Measurements from ENCODE around the gene C17orf100. TPM values are rescaled to one million over a fixed set of nuclear protein-coding genes. Genes with fewer than 3 reads are reported as not detected.

C17orf100 gene
- polyA plus RNA-seq, 4 donors, result 2.6 to 7.8 (median 4.5) TPM

DNA sequence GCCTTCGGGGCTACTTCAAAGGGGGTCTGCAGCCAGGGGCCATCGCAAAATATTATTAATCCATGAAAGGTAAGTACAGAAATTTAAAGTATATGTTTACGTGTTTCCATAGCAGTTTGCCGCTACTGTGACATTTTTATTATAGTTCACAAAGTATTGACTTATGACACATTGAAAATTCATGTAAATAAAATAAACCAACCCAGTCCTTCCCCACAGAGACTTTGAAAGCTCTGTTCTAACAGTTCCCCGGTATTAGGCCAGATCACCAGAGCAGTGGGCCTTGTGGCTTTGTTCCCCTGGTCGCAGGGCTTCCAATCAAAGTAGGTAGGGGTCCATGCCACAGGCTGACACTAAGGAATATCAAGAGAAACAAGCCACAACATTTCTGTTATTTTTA lies 24.9 kb upstream of the C17orf100 start:
- peaks cover 0 to 20% (median 6%) of the 10 kb centered on the region in 3 donors for H3K36me3 ChIP-seq (ENCODE audit: control insufficient read depth in 3 of 3, insufficient read depth in 2 of 3, low read depth in 1 of 3, low read length in 3 of 3)
- no peaks in the 10 kb centered on the region for H3K27me3 ChIP-seq (ENCODE audit: control insufficient read depth in 3 of 3, insufficient read depth in 3 of 3, low read length in 3 of 3)
- no peaks in the 10 kb centered on the region for H3K4me1 ChIP-seq (ENCODE audit: control insufficient read depth in 3 of 3, insufficient read depth in 2 of 3, low read depth in 1 of 3, low read length in 2 of 3)
- WGBS, 3 donors, result 91 to 95% (median 91%) methylated on average over 6 of the region's 6 CpGs
- DNase-seq, result no peak
- no peak overlapping the region for H3K4me3 ChIP-seq (ENCODE audit: low read depth in 1 of 3, low read length in 3 of 3)
- FAIRE-seq, result no peak
- no peaks in the 10 kb centered on the region for H3K9me3 ChIP-seq (ENCODE audit: control insufficient read depth in 2 of 2, insufficient read depth in 1 of 2, low read depth in 1 of 2, low read length in 1 of 2)
- H3K27ac ChIP-seq (ENCODE audit: low read depth in 1 of 3, low read length in 2 of 3), result no peak overlapping the region

DNA sequence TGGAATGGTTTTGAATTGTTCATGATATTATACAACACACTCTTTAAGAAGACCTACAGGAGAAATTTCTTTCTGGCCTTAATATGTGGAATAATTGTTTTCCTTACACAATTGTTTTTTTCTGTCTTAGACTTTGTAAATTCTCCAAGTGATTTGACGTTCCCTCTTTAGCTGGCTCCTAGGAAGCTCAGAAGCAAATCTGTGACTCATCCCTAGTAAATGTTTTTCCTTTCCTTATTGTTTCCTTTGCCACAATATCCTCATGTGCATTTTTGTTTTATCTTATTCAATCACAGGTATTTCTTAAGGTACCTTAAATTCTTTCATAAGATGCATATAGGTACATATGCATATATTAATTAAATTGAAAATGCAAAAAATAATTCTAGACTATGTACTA lies 24.5 kb upstream of the C17orf100 start:
- H3K27me3 ChIP-seq (ENCODE audit: control insufficient read depth in 3 of 3, insufficient read depth in 3 of 3, low read length in 3 of 3), result no peaks in the 10 kb centered on the region
- peaks cover 0 to 24% (median 6%) of the 10 kb centered on the region in 3 donors for H3K36me3 ChIP-seq (ENCODE audit: control insufficient read depth in 3 of 3, insufficient read depth in 2 of 3, low read depth in 1 of 3, low read length in 3 of 3)
- 66 to 93% (median 78%) methylated on average over 1 of the region's 1 CpG for WGBS, 3 donors

DNA sequence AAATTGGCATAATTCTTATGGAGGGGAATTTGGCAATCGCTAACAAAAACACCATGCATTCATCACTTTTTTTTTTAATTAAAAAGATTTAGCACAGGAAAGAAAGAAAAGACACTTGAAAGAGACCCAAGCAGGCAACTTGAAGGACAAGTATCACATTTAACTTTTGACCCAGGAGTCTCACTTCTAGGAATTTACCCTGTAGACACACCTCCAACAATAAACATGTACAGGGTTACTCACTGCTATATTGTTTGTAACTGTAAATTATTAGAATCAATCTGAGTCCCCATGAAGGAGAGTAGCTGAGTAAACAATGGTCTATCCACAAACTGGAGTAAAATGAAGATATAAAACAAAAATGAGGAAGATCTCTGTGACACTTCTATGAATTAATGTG lies 21.2 kb upstream of the C17orf100 start:
- Histone ChIP-seq H3K4me1 (ENCODE audit: control insufficient read depth in 3 of 3, insufficient read depth in 2 of 3, low read depth in 1 of 3, low read length in 2 of 3) (no peaks in the 10 kb centered on the region), H3K4me3 (ENCODE audit: low read depth in 1 of 3, low read length in 3 of 3) (no peak overlapping the region), H3K36me3 (ENCODE audit: control insufficient read depth in 3 of 3, insufficient read depth in 2 of 3, low read depth in 1 of 3, low read length in 3 of 3) (peaks cover 2 to 20% (median 8%) of the 10 kb centered on the region in 3 donors), H3K9me3 (ENCODE audit: control insufficient read depth in 2 of 2, insufficient read depth in 1 of 2, low read depth in 1 of 2, low read length in 1 of 2) (no peaks in the 10 kb centered on the region), H3K27me3 (ENCODE audit: control insufficient read depth in 3 of 3, insufficient read depth in 3 of 3, low read length in 3 of 3) (no peaks in the 10 kb centered on the region), H3K27ac (ENCODE audit: low read depth in 1 of 3, low read length in 2 of 3) (no peak overlapping the region)
- FAIRE-seq (no peak), DNase-seq (no peak)
- 93 to 97% (median 94%) methylated on average over 1 of the region's 1 CpG for WGBS, 3 donors

More for the DNA sequence above, 24.5 kb upstream of the C17orf100 start:
- H3K27ac ChIP-seq (ENCODE audit: low read depth in 1 of 3, low read length in 2 of 3), result no peak overlapping the region
- FAIRE-seq (no peak), DNase-seq (no peak)
- no peaks in the 10 kb centered on the region for H3K9me3 ChIP-seq (ENCODE audit: control insufficient read depth in 2 of 2, insufficient read depth in 1 of 2, low read depth in 1 of 2, low read length in 1 of 2)
- H3K4me3 ChIP-seq (ENCODE audit: low read depth in 1 of 3, low read length in 3 of 3), result no peak overlapping the region
- H3K4me1 ChIP-seq (ENCODE audit: control insufficient read depth in 3 of 3, insufficient read depth in 2 of 3, low read depth in 1 of 3, low read length in 2 of 3), result no peaks in the 10 kb centered on the region

DNA sequence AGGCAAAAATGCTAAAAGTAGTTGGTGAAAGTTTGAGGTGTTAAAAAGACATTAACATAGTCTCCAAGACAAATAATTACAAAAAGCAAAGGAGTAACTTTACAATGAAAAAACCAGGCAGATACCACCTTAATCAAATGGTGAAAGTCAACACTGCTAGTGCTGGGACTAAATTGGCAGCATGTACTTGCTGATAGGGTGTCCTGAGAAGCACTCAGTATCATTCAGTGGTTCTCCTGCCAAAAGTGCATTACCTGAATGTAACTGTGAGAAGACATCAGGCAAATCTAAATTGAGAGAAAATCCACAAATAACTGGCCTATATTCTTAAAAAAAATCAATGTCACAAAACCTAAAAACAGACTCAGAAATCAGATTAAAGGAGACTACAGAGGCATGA lies 19.0 kb upstream of the C17orf100 start:
- H3K27ac ChIP-seq (ENCODE audit: low read depth in 1 of 3, low read length in 2 of 3), result no peak overlapping the region
- H3K4me3 ChIP-seq (ENCODE audit: low read depth in 1 of 3, low read length in 3 of 3), result no peak overlapping the region
- H3K4me1 ChIP-seq (ENCODE audit: control insufficient read depth in 3 of 3, insufficient read depth in 2 of 3, low read depth in 1 of 3, low read length in 2 of 3), result no peaks in the 10 kb centered on the region
- H3K27me3 ChIP-seq (ENCODE audit: control insufficient read depth in 3 of 3, insufficient read depth in 3 of 3, low read length in 3 of 3), result no peaks in the 10 kb centered on the region
- peaks cover 2 to 12% (median 6%) of the 10 kb centered on the region in 3 donors for H3K36me3 ChIP-seq (ENCODE audit: control insufficient read depth in 3 of 3, insufficient read depth in 2 of 3, low read depth in 1 of 3, low read length in 3 of 3)
- DNase-seq (no peak), FAIRE-seq (no peak)
- no peaks in the 10 kb centered on the region for H3K9me3 ChIP-seq (ENCODE audit: control insufficient read depth in 2 of 2, insufficient read depth in 1 of 2, low read depth in 1 of 2, low read length in 1 of 2)

DNA sequence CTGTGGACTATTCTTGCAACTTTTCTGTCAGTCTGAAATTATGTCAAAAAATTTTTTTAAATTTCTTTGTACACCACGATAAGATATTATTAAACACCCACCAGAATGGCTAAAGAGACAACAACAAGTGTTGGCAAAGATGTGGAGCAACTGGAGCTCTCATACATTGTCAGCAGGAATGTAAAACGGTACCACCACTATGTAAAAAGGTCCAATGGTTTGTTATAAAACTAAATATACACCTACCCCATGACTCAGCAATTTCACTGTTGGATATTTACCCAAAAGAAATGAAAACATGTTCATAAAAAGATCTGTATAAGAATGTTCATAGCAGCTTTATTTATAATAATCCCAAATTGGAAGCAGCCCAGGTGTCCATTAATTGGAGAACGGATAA lies 18.3 kb upstream of the C17orf100 start:
- Histone ChIP-seq H3K4me3 (ENCODE audit: low read depth in 1 of 3, low read length in 3 of 3) (no peak overlapping the region), H3K36me3 (ENCODE audit: control insufficient read depth in 3 of 3, insufficient read depth in 2 of 3, low read depth in 1 of 3, low read length in 3 of 3) (peaks cover 2 to 7% (median 4%) of the 10 kb centered on the region in 3 donors), H3K27me3 (ENCODE audit: control insufficient read depth in 3 of 3, insufficient read depth in 3 of 3, low read length in 3 of 3) (no peaks in the 10 kb centered on the region), H3K27ac (ENCODE audit: low read depth in 1 of 3, low read length in 2 of 3) (no peak overlapping the region), H3K9me3 (ENCODE audit: control insufficient read depth in 2 of 2, insufficient read depth in 1 of 2, low read depth in 1 of 2, low read length in 1 of 2) (no peaks in the 10 kb centered on the region), H3K4me1 (ENCODE audit: control insufficient read depth in 3 of 3, insufficient read depth in 2 of 3, low read depth in 1 of 3, low read length in 2 of 3) (no peaks in the 10 kb centered on the region)
- WGBS, 3 donors, result 94 to 99% (median 98%) methylated on average over 3 of the region's 3 CpGs
- no peak for FAIRE-seq
- no peak for DNase-seq

DNA sequence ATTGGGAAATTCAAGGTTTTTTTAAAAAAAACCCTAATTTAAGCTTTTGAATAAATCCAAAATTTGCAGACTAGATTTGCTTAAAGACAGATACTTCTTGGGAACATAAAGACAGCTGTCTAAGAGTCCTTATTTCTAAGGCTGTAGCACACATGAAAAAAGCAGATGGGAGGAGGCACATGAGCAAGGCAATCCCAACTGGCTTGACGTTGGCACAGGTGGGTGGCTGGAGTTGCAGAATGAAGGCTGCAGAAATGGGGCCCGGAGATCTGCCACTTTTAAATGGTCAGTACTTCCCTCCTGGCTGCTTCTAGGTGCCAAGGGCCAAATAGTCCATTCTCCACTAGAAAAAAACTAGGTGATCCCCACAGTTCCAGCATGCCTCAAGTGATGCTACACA lies 15.5 kb upstream of the C17orf100 start:
- 77 to 84% (median 82%) methylated on average over 2 of the region's 2 CpGs for WGBS, 3 donors

GRCh38 chr17:6636616-6637457 lies 14.7 kb upstream of the C17orf100 start:
- FAIRE-seq (no peak), DNase-seq (no peak)

More for the DNA sequence above, 15.5 kb upstream of the C17orf100 start:
- no peak for DNase-seq
- Histone ChIP-seq H3K9me3 (ENCODE audit: control insufficient read depth in 2 of 2, insufficient read depth in 1 of 2, low read depth in 1 of 2, low read length in 1 of 2) (no peaks in the 10 kb centered on the region), H3K27ac (ENCODE audit: low read depth in 1 of 3, low read length in 2 of 3) (no peak overlapping the region), H3K36me3 (ENCODE audit: control insufficient read depth in 3 of 3, insufficient read depth in 2 of 3, low read depth in 1 of 3, low read length in 3 of 3) (peaks cover 2 to 7% (median 2%) of the 10 kb centered on the region in 3 donors), H3K4me3 (ENCODE audit: low read depth in 1 of 3, low read length in 3 of 3) (no peak overlapping the region), H3K4me1 (ENCODE audit: control insufficient read depth in 3 of 3, insufficient read depth in 2 of 3, low read depth in 1 of 3, low read length in 2 of 3) (peaks cover 2 to 11% (median 8%) of the 10 kb centered on the region in 3 donors), H3K27me3 (ENCODE audit: control insufficient read depth in 3 of 3, insufficient read depth in 3 of 3, low read length in 3 of 3) (no peaks in the 10 kb centered on the region)
- FAIRE-seq, result no peak

GRCh38 chr17:6637458-6637840 lies 14.1 kb upstream of the C17orf100 start:
- WGBS, 3 donors, result 86 to 97% (median 95%) methylated on average over 6 of the region's 6 CpGs
- peaks cover 2 to 3% (median 2%) of the 10 kb centered on the region in 3 donors for H3K36me3 ChIP-seq (ENCODE audit: control insufficient read depth in 3 of 3, insufficient read depth in 2 of 3, low read depth in 1 of 3, low read length in 3 of 3)
- no peak overlapping the region for H3K27ac ChIP-seq (ENCODE audit: low read depth in 1 of 3, low read length in 2 of 3)
- H3K4me1 ChIP-seq (ENCODE audit: control insufficient read depth in 3 of 3, insufficient read depth in 2 of 3, low read depth in 1 of 3, low read length in 2 of 3), result peaks cover 2 to 11% (median 11%) of the 10 kb centered on the region in 3 donors
- H3K27me3 ChIP-seq (ENCODE audit: control insufficient read depth in 3 of 3, insufficient read depth in 3 of 3, low read length in 3 of 3), result no peaks in the 10 kb centered on the region
- H3K4me3 ChIP-seq (ENCODE audit: low read depth in 1 of 3, low read length in 3 of 3), result no peak overlapping the region
- DNase-seq (no peak), FAIRE-seq (no peak)
- no peaks in the 10 kb centered on the region for H3K9me3 ChIP-seq (ENCODE audit: control insufficient read depth in 2 of 2, insufficient read depth in 1 of 2, low read depth in 1 of 2, low read length in 1 of 2)

More at GRCh38 chr17:6636616-6637457, 14.7 kb upstream of the C17orf100 start:
- Histone ChIP-seq H3K4me1 (ENCODE audit: control insufficient read depth in 3 of 3, insufficient read depth in 2 of 3, low read depth in 1 of 3, low read length in 2 of 3) (peaks cover 2 to 11% (median 11%) of the 10 kb centered on the region in 3 donors), H3K27ac (ENCODE audit: low read depth in 1 of 3, low read length in 2 of 3) (no peak overlapping the region), H3K4me3 (ENCODE audit: low read depth in 1 of 3, low read length in 3 of 3) (no peak overlapping the region), H3K9me3 (ENCODE audit: control insufficient read depth in 2 of 2, insufficient read depth in 1 of 2, low read depth in 1 of 2, low read length in 1 of 2) (no peaks in the 10 kb centered on the region), H3K27me3 (ENCODE audit: control insufficient read depth in 3 of 3, insufficient read depth in 3 of 3, low read length in 3 of 3) (no peaks in the 10 kb centered on the region), H3K36me3 (ENCODE audit: control insufficient read depth in 3 of 3, insufficient read depth in 2 of 3, low read depth in 1 of 3, low read length in 3 of 3) (peaks cover 2 to 5% (median 2%) of the 10 kb centered on the region in 3 donors)
- whole genome bisulfite sequencing, 3 donors, result 95 to 97% (median 95%) methylated on average over 17 of the region's 17 CpGs
